GM12878 (cell line): Measurements from ENCODE around the gene DPPA5. TPM values are rescaled to one million over a fixed set of nuclear protein-coding genes. Genes with fewer than 3 reads are reported as not detected.

Experiments
- ATAC-seq: fragments of 200-7000 bp; cut with Tn5 transposase; 3 replicates; pipeline ENCODE4 v1.9.1; 2020; ENCODE audit warnings: mild to moderate bottlenecking, moderate library complexity
- BruUV-seq: library from RNA; stranded (reverse); fragments of 400-500 nt; replicated peaks from 2 replicates; lab custom pipeline; 2021; lab: Mats Ljungman, UMichigan
- CTCF ChIA-PET: fragments of 300-600 bp; sonication (Branson Sonifier 250); formaldehyde crosslinking; extraction: SDS; loops from one replicate; lab custom pipeline; 2021; ENCODE audit warnings: inconsistent platforms; lab: Yijun Ruan, JAX
- POLR2A ChIA-PET: fragments of 350-600 bp; formaldehyde crosslinking; extraction: SDS; loops from one replicate; lab custom pipeline; 2021; ENCODE audit warnings: inconsistent platforms; lab: Charles Lee
- RAD21 ChIA-PET: fragments of 300-600 bp; sonication (Branson Sonifier 250); formaldehyde crosslinking; loops from one replicate; lab custom pipeline; 2023; ENCODE audit warnings: antibody characterized with exemption; ENCODE audit not compliant: unreplicated experiment; lab: Charles Lee
- SMC1A ChIA-PET: fragments of 300-600 bp; sonication (Branson Sonifier 250); formaldehyde crosslinking; loops from one replicate; lab custom pipeline; 2023; ENCODE audit not compliant: unreplicated experiment, uncharacterized antibody; lab: Charles Lee
- DNase-seq: peaks from one replicate; pipeline ENCODE4 v3.0.0-alpha.2; 2011; ENCODE audit warnings: low read depth, low spot score
- FAIRE-seq: peaks from 3 replicates; lab custom pipeline; 2011; peaks lifted over from hg19 to GRCh38; lab: Jason Lieb, UNC
- H2AFZ ChIP-seq: 2 replicates; pipeline ENCODE4 v1.6.0; 2011; ENCODE audit warnings: low read depth, low read length, control low read depth; ENCODE audit not compliant: control insufficient read depth
- H3K27ac ChIP-seq: 2 replicates; pipeline ENCODE4 v1.5.1; 2011; ENCODE audit warnings: control low read depth; ENCODE audit not compliant: control insufficient read depth, insufficient read depth
- H3K27me3 ChIP-seq, 2 experiments: replicated peaks in 1 of 2; 2 replicates each; pipeline versions ENCODE4 v1.6.0 to v1.6.1; 2011; ENCODE audit warnings: low read length in 1 of 2; ENCODE audit not compliant: control insufficient read depth in 2 of 2, insufficient read depth in 2 of 2
- H3K36me3 ChIP-seq, 2 experiments: 2 replicates each; pipeline ENCODE4 v1.5.1; 2011; ENCODE audit warnings: low read length in 1 of 2; ENCODE audit not compliant: control insufficient read depth in 2 of 2, insufficient read depth in 2 of 2
- H3K4me1 ChIP-seq: 2 replicates; pipeline ENCODE4 v1.6.1; 2011; ENCODE audit warnings: mild to moderate bottlenecking, low read length, moderate library complexity, mixed read lengths; ENCODE audit not compliant: control insufficient read depth, insufficient read depth
- H3K4me2 ChIP-seq: 2 replicates; pipeline ENCODE4 v1.6.0; 2011; ENCODE audit warnings: control low read depth; ENCODE audit not compliant: control insufficient read depth, insufficient read depth
- H3K4me3 ChIP-seq: fragments of 200-600 bp; sonication (generic); 2 replicates; pipeline ENCODE4 v1.5.1; 2016
- H3K79me2 ChIP-seq: 2 replicates; pipeline ENCODE4 v1.6.0; 2011; ENCODE audit warnings: low read length; ENCODE audit not compliant: control insufficient read depth, insufficient read depth
- H3K9ac ChIP-seq: 2 replicates; pipeline ENCODE4 v1.8.0; 2011; ENCODE audit warnings: low read length, control low read depth, mixed read lengths; ENCODE audit not compliant: control insufficient read depth, insufficient read depth
- H3K9me3 ChIP-seq: replicated peaks from 3 replicates; pipeline ENCODE4 v1.5.1; 2011; ENCODE audit warnings: mild to moderate bottlenecking, low read length; ENCODE audit not compliant: control insufficient read depth, insufficient read depth
- H4K20me1 ChIP-seq: 2 replicates; pipeline ENCODE4 v1.6.0; 2011; ENCODE audit not compliant: control insufficient read depth, insufficient read depth
- CBFB ChIP-seq: IDR thresholded peaks from 2 replicates; pipeline ENCODE4 v1.6.1; 2016; ENCODE audit warnings: antibody characterized with exemption, low read depth
- CREM ChIP-seq: IDR thresholded peaks from 2 replicates; pipeline ENCODE4 v1.6.1; 2014; ENCODE audit warnings: antibody characterized with exemption, low read depth
- EP300 ChIP-seq, 2 experiments: fragments of 150-350 bp in 1 of 2; IDR thresholded peaks; 2 replicates each; pipeline ENCODE4 v1.6.1; 2011 to 2012; ENCODE audit warnings: low read depth in 2 of 2, low read length in 2 of 2, borderline replicate concordance in 1 of 2, improper control_type of control experiment in 1 of 2, inconsistent platforms in 1 of 2; ENCODE audit not compliant: control insufficient read depth in 1 of 2
- IKZF2 ChIP-seq, 2 experiments: fragments of 450-650 bp; IDR thresholded peaks; 2 replicates each; pipeline ENCODE4 v1.6.1; 2017; ENCODE audit warnings: mild to moderate bottlenecking in 2 of 2, moderate library complexity in 2 of 2
- MTA3 ChIP-seq: IDR thresholded peaks from 2 replicates; pipeline ENCODE4 v1.6.1; 2012; ENCODE audit warnings: low read length, inconsistent platforms, borderline replicate concordance
- POLR2AphosphoS2 ChIP-seq: IDR thresholded peaks from 2 replicates; pipeline ENCODE4 v1.6.1; 2011; ENCODE audit warnings: low read depth, mild to moderate bottlenecking, low read length, improper control_type of control experiment, moderate library complexity
- RAD21 ChIP-seq: IDR thresholded peaks from 2 replicates; pipeline ENCODE4 v1.6.1; 2011; ENCODE audit warnings: mild to moderate bottlenecking, low read depth, low read length, moderate library complexity; ENCODE audit not compliant: insufficient read depth
- RAD51 ChIP-seq: fragments of 450-650 bp; IDR thresholded peaks from 2 replicates; pipeline ENCODE4 v1.6.1; 2016; ENCODE audit warnings: moderate library complexity, mild to moderate bottlenecking, inconsistent platforms
- SMAD1 ChIP-seq: fragments of 450-650 bp; IDR thresholded peaks from 2 replicates; pipeline ENCODE4 v1.6.1; 2018; ENCODE audit warnings: mild to moderate bottlenecking, low read depth; ENCODE audit not compliant: partially characterized antibody
- SREBF1 ChIP-seq: IDR thresholded peaks from 2 replicates; pipeline ENCODE4 v1.6.1; 2012; ENCODE audit warnings: mild to moderate bottlenecking, low read length
- ZNF207 ChIP-seq: fragments of 450-650 bp; IDR thresholded peaks from 2 replicates; pipeline ENCODE4 v1.6.1; 2014; ENCODE audit warnings: antibody characterized with exemption, mild to moderate bottlenecking, borderline replicate concordance
- ZNF622 ChIP-seq: fragments of 450-650 bp; IDR thresholded peaks from 2 replicates; pipeline ENCODE4 v1.6.1; 2017; ENCODE audit warnings: mild to moderate bottlenecking, inconsistent platforms
- WGBS: methylation state at CpG from one replicate; pipeline ENCODE4 v1.1.6; 2016; ENCODE audit warnings: low lambda C conversion rate; ENCODE audit not compliant: insufficient replicate concordance, insufficient coverage; ENCODE audit errors: missing lambda C conversion rate; 5-methylcytosine and 5-hydroxymethylcytosine counted together
- in situ Hi-C: fragments of 300-500 bp; cut with MboI; formaldehyde crosslinking; loops from 9 replicates; pipeline ENCODE4 v1.14.3; 2018; ENCODE audit warnings: mixed read lengths
- intact Hi-C: fragments of 100-400 bp; cut with micrococcal nuclease; formaldehyde crosslinking; loops from one replicate; pipeline ENCODE4 v1.14.2; 2022; ENCODE audit not compliant: unreplicated experiment
- polyA plus RNA-seq, 11 experiments: library from polyadenylated mRNA; depleted of rRNA in 4 of 11; unstranded in 6 of 11; stranded (reverse) in 5 of 11; fragments of >200 nt; fragmentation: Nextera tagmentation in 4 of 11; fragmentation: Illumina TruSeq in 1 of 11; extraction: Ambion mirVana in 4 of 11; extraction: Trizol in 1 of 11; gene quantifications; 1 replicate in 1 of 11; 2 replicates in 10 of 11; pipeline versions ENCODE4 v1.2.1 to v1.2.3, GENCODE V29; 2011 to 2016; ENCODE audit warnings: inconsistent platforms in 2 of 11, missing spikeins in 2 of 11, low read depth in 1 of 11
- total RNA-seq, 4 experiments: library from RNA; depleted of rRNA in 3 of 4; stranded (reverse); fragments of >200 nt in 3 of 4; fragmentation: Illumina TruSeq in 1 of 4; extraction: Trizol in 1 of 4; gene quantifications; 2 replicates each; pipeline versions ENCODE4 v1.2.1 to v1.2.3, GENCODE V29; 2013 to 2021
- TF ChIP-seq, protein P1 (sequence below): fragments of 450-650 bp; IDR thresholded peaks from 2 replicates; pipeline ENCODE4 v1.6.1; 2016; ENCODE audit warnings: mild to moderate bottlenecking
- TF ChIP-seq, protein P2 (sequence below): fragments of 450-650 bp; IDR thresholded peaks from 2 replicates; pipeline ENCODE4 v1.6.1; 2017; ENCODE audit warnings: borderline replicate concordance
- TF ChIP-seq, protein P3 (sequence below): fragments of 450-650 bp; IDR thresholded peaks from 2 replicates; pipeline ENCODE4 v1.6.1; 2017; ENCODE audit warnings: mild to moderate bottlenecking
- TF ChIP-seq, protein P4 (sequence below): fragments of 450-650 bp; formaldehyde crosslinking; IDR thresholded peaks from 2 replicates; pipeline ENCODE4 v1.5.0; 2022; ENCODE audit warnings: mild to moderate bottlenecking, missing genetic modification characterization

The DPPA5 gene
- total and polyA plus RNA-seq, 10 of the 15 experiments (the other 5 are each of a cell fraction or from before 2014, with no cell fraction given): not detected

DNA sequence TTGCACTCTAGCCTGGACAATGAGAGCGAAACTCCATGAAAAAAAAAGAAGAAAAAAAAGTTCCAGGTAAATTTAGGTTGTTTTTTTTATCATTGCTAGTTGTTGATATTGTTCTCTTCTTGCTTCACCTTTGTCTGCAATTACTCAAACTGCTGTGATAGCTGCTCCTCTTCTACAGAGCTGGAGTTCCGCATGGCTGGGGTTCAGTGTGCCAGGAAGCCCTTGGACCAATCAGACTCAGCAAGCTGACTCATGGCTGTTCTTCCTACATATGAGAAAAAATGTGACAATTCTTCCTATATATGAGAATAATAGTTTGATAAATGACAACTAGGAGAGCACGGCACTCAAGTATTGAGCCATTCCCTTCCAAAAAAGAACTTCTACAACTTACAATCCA, 28.4 kb downstream of the DPPA5 start (continued):
- TF ChIP-seq, protein P1, sequence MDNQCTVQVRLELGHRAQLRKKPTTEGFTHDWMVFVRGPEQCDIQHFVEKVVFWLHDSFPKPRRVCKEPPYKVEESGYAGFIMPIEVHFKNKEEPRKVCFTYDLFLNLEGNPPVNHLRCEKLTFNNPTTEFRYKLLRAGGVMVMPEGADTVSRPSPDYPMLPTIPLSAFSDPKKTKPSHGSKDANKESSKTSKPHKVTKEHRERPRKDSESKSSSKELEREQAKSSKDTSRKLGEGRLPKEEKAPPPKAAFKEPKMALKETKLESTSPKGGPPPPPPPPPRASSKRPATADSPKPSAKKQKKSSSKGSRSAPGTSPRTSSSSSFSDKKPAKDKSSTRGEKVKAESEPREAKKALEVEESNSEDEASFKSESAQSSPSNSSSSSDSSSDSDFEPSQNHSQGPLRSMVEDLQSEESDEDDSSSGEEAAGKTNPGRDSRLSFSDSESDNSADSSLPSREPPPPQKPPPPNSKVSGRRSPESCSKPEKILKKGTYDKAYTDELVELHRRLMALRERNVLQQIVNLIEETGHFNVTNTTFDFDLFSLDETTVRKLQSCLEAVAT: no peak
- TF ChIP-seq IKZF2 (IDR thresholded peaks at IDR 0.05) (no peak), EP300 (IDR thresholded peaks at IDR 0.05; ENCODE audit: borderline replicate concordance in 1 of 2, control insufficient read depth in 1 of 2, low read depth in 2 of 2, low read length in 2 of 2) (no peak)
- TF ChIP-seq, protein P2, sequence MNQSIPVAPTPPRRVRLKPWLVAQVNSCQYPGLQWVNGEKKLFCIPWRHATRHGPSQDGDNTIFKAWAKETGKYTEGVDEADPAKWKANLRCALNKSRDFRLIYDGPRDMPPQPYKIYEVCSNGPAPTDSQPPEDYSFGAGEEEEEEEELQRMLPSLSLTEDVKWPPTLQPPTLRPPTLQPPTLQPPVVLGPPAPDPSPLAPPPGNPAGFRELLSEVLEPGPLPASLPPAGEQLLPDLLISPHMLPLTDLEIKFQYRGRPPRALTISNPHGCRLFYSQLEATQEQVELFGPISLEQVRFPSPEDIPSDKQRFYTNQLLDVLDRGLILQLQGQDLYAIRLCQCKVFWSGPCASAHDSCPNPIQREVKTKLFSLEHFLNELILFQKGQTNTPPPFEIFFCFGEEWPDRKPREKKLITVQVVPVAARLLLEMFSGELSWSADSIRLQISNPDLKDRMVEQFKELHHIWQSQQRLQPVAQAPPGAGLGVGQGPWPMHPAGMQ: no peak

DNA sequence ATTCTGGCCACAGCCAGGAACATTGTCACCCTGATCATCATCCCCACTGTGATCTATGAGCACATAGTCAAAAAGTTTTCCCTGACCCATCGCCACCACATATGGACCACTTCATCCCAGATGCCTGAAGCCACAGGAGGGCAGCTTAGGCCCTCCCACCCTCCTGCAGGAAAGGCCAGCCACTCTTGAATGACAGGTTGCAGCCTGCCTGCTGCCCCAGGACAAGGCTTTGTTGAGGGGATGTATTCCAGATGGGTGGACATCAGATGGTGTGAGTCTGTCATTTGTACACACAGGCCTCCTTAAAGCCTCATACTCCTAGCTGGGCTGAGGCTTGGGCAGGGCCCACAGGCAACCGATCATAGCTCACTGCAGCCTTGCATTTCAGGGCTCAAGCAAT, 30.8 kb downstream of the DPPA5 start:
- BruUV-seq: no TSS peak
- CTCF ChIA-PET: interaction anchor here (0.8 kb wide), 1 partner anchor 910 kb away, joined by 3 read pairs; no protein-coding TSS in a partner anchor
- H4K20me1 ChIP-seq: no peaks in the 10 kb centered on the region
- no peak overlapping the region for H3K4me2 ChIP-seq
- DNase-seq: no peak
- RAD21 ChIA-PET: no interaction called here
- WGBS: 89% methylated on average over 2 of the region's 2 CpGs
- no peak overlapping the region for H3K9ac ChIP-seq
- no peaks in the 10 kb centered on the region for H3K36me3 ChIP-seq
- no peak overlapping the region for H2AFZ ChIP-seq
- H3K27me3 ChIP-seq: no peaks in the 10 kb centered on the region; a peak in 1 of 4 replicates
- in situ Hi-C loops (no loop called here), intact Hi-C loops (no loop called here)
- FAIRE-seq: no peak
- no peaks in the 10 kb centered on the region for H3K79me2 ChIP-seq
- H3K4me1 ChIP-seq: no peaks in the 10 kb centered on the region
- no peak overlapping the region for H3K27ac ChIP-seq
- no peaks in the 10 kb centered on the region; the same call in 2 of the 3 replicates for H3K9me3 ChIP-seq
- H3K4me3 ChIP-seq: no peak overlapping the region
- POLR2A ChIA-PET: no interaction called here
- ATAC-seq: no peak
- SMC1A ChIA-PET: interaction anchor here (0.5 kb wide), 1 partner anchor 28 kb away, joined by 3 read pairs; no protein-coding TSS in a partner anchor
- TF ChIP-seq CREM (no peak), SREBF1 (no peak), SMAD1 (no peak), RAD51 (no peak), ZNF622 (no peak), ZNF207 (no peak), MTA3 (no peak), RAD21 (no peak), POLR2AphosphoS2 (no peak), CBFB (no peak)
- TF ChIP-seq, protein P3, sequence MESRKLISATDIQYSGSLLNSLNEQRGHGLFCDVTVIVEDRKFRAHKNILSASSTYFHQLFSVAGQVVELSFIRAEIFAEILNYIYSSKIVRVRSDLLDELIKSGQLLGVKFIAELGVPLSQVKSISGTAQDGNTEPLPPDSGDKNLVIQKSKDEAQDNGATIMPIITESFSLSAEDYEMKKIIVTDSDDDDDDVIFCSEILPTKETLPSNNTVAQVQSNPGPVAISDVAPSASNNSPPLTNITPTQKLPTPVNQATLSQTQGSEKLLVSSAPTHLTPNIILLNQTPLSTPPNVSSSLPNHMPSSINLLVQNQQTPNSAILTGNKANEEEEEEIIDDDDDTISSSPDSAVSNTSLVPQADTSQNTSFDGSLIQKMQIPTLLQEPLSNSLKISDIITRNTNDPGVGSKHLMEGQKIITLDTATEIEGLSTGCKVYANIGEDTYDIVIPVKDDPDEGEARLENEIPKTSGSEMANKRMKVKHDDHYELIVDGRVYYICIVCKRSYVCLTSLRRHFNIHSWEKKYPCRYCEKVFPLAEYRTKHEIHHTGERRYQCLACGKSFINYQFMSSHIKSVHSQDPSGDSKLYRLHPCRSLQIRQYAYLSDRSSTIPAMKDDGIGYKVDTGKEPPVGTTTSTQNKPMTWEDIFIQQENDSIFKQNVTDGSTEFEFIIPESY: no peak
- TF ChIP-seq, protein P4, sequence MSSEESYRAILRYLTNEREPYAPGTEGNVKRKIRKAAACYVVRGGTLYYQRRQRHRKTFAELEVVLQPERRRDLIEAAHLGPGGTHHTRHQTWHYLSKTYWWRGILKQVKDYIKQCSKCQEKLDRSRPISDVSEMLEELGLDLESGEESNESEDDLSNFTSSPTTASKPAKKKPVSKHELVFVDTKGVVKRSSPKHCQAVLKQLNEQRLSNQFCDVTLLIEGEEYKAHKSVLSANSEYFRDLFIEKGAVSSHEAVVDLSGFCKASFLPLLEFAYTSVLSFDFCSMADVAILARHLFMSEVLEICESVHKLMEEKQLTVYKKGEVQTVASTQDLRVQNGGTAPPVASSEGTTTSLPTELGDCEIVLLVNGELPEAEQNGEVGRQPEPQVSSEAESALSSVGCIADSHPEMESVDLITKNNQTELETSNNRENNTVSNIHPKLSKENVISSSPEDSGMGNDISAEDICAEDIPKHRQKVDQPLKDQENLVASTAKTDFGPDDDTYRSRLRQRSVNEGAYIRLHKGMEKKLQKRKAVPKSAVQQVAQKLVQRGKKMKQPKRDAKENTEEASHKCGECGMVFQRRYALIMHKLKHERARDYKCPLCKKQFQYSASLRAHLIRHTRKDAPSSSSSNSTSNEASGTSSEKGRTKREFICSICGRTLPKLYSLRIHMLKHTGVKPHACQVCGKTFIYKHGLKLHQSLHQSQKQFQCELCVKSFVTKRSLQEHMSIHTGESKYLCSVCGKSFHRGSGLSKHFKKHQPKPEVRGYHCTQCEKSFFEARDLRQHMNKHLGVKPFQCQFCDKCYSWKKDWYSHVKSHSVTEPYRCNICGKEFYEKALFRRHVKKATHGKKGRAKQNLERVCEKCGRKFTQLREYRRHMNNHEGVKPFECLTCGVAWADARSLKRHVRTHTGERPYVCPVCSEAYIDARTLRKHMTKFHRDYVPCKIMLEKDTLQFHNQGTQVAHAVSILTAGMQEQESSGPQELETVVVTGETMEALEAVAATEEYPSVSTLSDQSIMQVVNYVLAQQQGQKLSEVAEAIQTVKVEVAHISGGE (CRISPR knock-in tag): no peak
